SK-N-SH (cell line): ENCODE measurements around the gene PACSIN2. TPM values are rescaled to one million over a fixed set of nuclear protein-coding genes. Genes with fewer than 3 reads are reported as not detected.

Experiments used
- CTCF ChIA-PET: fragments of 300-600, 350-600 bp; formaldehyde crosslinking; extraction: SDS; loops from one replicate; lab custom pipeline; 2021; lab: Yijun Ruan, JAX
- POLR2A ChIA-PET: fragments of 350-600 bp; sonication (Branson Sonifier 250); formaldehyde crosslinking; extraction: SDS; loops from one replicate; lab custom pipeline; 2020; ENCODE audit warnings: antibody characterized with exemption, inconsistent platforms; lab: Yijun Ruan, JAX
- DNase-seq: peaks from one replicate; pipeline ENCODE4 v3.0.0; 2012
- H2AFZ ChIP-seq: fragments of 200-600 bp; sonication (generic); 2 replicates; pipeline ENCODE4 v1.8.1; 2016; ENCODE audit warnings: antibody characterized with exemption, mild to moderate bottlenecking, low read depth
- H3F3A ChIP-seq: fragments of 200-600 bp; sonication (generic); replicated peaks from 2 replicates; pipeline ENCODE3; 2016; ENCODE audit warnings: antibody characterized with exemption, mild to moderate bottlenecking; ENCODE audit not compliant: insufficient read depth
- H3K27ac ChIP-seq, 2 experiments: fragments of 200-500 bp in 1 of 2; fragments of 200-600 bp in 1 of 2; sonication (Bioruptor generic) in 1 of 2; sonication (generic), shearing (Covaris generic) in 1 of 2; 2 replicates each; pipeline versions ENCODE4 v1.5.1 to v1.6.1; 2014 to 2016; ENCODE audit warnings: low read depth in 2 of 2, inconsistent platforms in 1 of 2, low read length in 1 of 2, mild to moderate bottlenecking in 1 of 2, mixed read lengths in 1 of 2
- H3K27me3 ChIP-seq: fragments of 200-600 bp; sonication (generic), shearing (Covaris generic); 2 replicates; pipeline ENCODE4 v1.6.1; 2016; ENCODE audit warnings: mixed run types; ENCODE audit not compliant: insufficient read depth
- H3K36me3 ChIP-seq, 2 experiments: fragments of 200-500 bp in 1 of 2; fragments of 200-600 bp in 1 of 2; sonication (Bioruptor generic) in 1 of 2; sonication (generic) in 1 of 2; replicated peaks in 1 of 2; 2 replicates each; pipeline versions ENCODE3 to v1.5.1; 2014 to 2016; ENCODE audit warnings: low read length in 1 of 2, mild to moderate bottlenecking in 1 of 2; ENCODE audit not compliant: insufficient read depth in 2 of 2, control insufficient read depth in 1 of 2
- H3K4me1 ChIP-seq, 2 experiments: fragments of 200-500 bp in 1 of 2; fragments of 200-600 bp in 1 of 2; sonication (Bioruptor generic) in 1 of 2; sonication (generic), shearing (Covaris generic) in 1 of 2; 2 replicates each; pipeline versions ENCODE4 v1.5.1 to v1.6.1; 2014 to 2016; ENCODE audit warnings: low read depth in 1 of 2, low read length in 1 of 2, mixed run types in 1 of 2; ENCODE audit not compliant: insufficient read depth in 2 of 2, control insufficient read depth in 1 of 2
- H3K4me2 ChIP-seq: fragments of 200-600 bp; sonication (generic), shearing (Covaris generic); 2 replicates; pipeline ENCODE4 v1.6.1; 2017; ENCODE audit warnings: mixed run types
- H3K4me3 ChIP-seq, 2 experiments: fragments of 200-500 bp in 1 of 2; fragments of 200-600 bp in 1 of 2; sonication (Bioruptor generic) in 1 of 2; sonication (generic), shearing (Covaris generic) in 1 of 2; 2 replicates each; pipeline versions ENCODE4 v1.5.1 to v1.8.1; 2014 to 2016; ENCODE audit warnings: low read depth in 2 of 2, inconsistent platforms in 1 of 2, low read length in 1 of 2, mild to moderate bottlenecking in 1 of 2, mixed read lengths in 1 of 2, moderate library complexity in 1 of 2
- H3K79me2 ChIP-seq: fragments of 200-600 bp; sonication (generic); 2 replicates; pipeline ENCODE4 v1.8.1; 2017; ENCODE audit warnings: mild to moderate bottlenecking; ENCODE audit not compliant: insufficient read depth
- H3K9ac ChIP-seq: fragments of 200-600 bp; sonication (generic); 2 replicates; pipeline ENCODE4 v1.6.1; 2017; ENCODE audit warnings: mixed run types
- H3K9me2 ChIP-seq: fragments of 200-600 bp; sonication (generic); 2 replicates; pipeline ENCODE4 v1.6.1; 2017; ENCODE audit warnings: mixed run types
- H3K9me3 ChIP-seq: fragments of 200-600 bp; sonication (generic); 2 replicates; pipeline ENCODE4 v1.6.1; 2017; ENCODE audit warnings: mixed run types, mild to moderate bottlenecking, moderate library complexity
- H4K20me1 ChIP-seq: fragments of 200-600 bp; sonication (generic); 2 replicates; pipeline ENCODE4 v1.6.1; 2017; ENCODE audit warnings: mild to moderate bottlenecking, mixed run types; ENCODE audit not compliant: insufficient read depth
- CHD2 ChIP-seq: fragments of 150-350 bp; IDR thresholded peaks from 2 replicates; pipeline ENCODE4 v1.6.1; 2018; ENCODE audit warnings: low read length; ENCODE audit not compliant: partially characterized antibody
- ELF1 ChIP-seq: IDR thresholded peaks from 2 replicates; pipeline ENCODE4 v1.4.0; 2012
- EP300 ChIP-seq, 2 experiments: IDR thresholded peaks; 2 replicates each; pipeline versions ENCODE4 v1.4.0 to v1.6.1; 2012; ENCODE audit warnings: borderline replicate concordance in 1 of 2, low read depth in 1 of 2, low read length in 1 of 2
- EZH2phosphoT487 ChIP-seq: fragments of 200-600 bp; sonication (generic); IDR thresholded peaks from 2 replicates; pipeline ENCODE4 v1.6.1; 2017; ENCODE audit warnings: low read depth, mixed run types, mild to moderate bottlenecking, antibody characterized with exemption, moderate library complexity, borderline replicate concordance
- FOSL2 ChIP-seq: IDR thresholded peaks from 2 replicates; pipeline ENCODE4 v1.4.0; 2012; ENCODE audit warnings: low read depth, mild to moderate bottlenecking, moderate library complexity, borderline replicate concordance
- GABPA ChIP-seq: IDR thresholded peaks from 2 replicates; pipeline ENCODE4 v1.4.0; 2012; ENCODE audit warnings: low read depth, mild to moderate bottlenecking
- GATA2 ChIP-seq: sonication (generic); formaldehyde crosslinking; IDR thresholded peaks from 2 replicates; pipeline ENCODE4 v1.5.0; 2020; ENCODE audit warnings: mild to moderate bottlenecking, missing genetic modification reagents
- NFIC ChIP-seq: IDR thresholded peaks from 2 replicates; pipeline ENCODE4 v1.4.0; 2012; ENCODE audit warnings: borderline replicate concordance
- NRF1 ChIP-seq: IDR thresholded peaks from 2 replicates; pipeline ENCODE4 v1.6.1; 2012; ENCODE audit warnings: low read depth, mild to moderate bottlenecking, low read length
- RAD21 ChIP-seq: IDR thresholded peaks from 2 replicates; pipeline ENCODE4 v1.6.1; 2012; ENCODE audit warnings: mild to moderate bottlenecking, low read length
- RXRA ChIP-seq: IDR thresholded peaks from 2 replicates; pipeline ENCODE4 v1.4.0; 2012; ENCODE audit warnings: low read depth, mild to moderate bottlenecking, borderline replicate concordance
- SIN3A ChIP-seq: IDR thresholded peaks from 2 replicates; pipeline ENCODE4 v1.6.1; 2012; ENCODE audit warnings: low read depth, mild to moderate bottlenecking, low read length, moderate library complexity, borderline replicate concordance
- TCF12 ChIP-seq: IDR thresholded peaks from 2 replicates; pipeline ENCODE4 v1.4.0; 2012
- TEAD4 ChIP-seq: IDR thresholded peaks from 2 replicates; pipeline ENCODE4 v1.4.0; 2012; ENCODE audit warnings: mild to moderate bottlenecking, borderline replicate concordance; ENCODE audit not compliant: insufficient read depth
- USF1 ChIP-seq: IDR thresholded peaks from 2 replicates; pipeline ENCODE4 v1.4.0; 2012; ENCODE audit warnings: low read depth, borderline replicate concordance
- USF2 ChIP-seq: fragments of 150-350 bp; IDR thresholded peaks from 2 replicates; pipeline ENCODE4 v1.6.1; 2017; ENCODE audit warnings: antibody characterized with exemption, low read length, low read depth, borderline replicate concordance
- YY1 ChIP-seq: IDR thresholded peaks from 2 replicates; pipeline ENCODE4 v1.4.0; 2012; ENCODE audit warnings: low read depth, mild to moderate bottlenecking
- WGBS: methylation state at CpG from one replicate; pipeline ENCODE4 v1.1.6; 2017; ENCODE audit warnings: low lambda C conversion rate; 5-methylcytosine and 5-hydroxymethylcytosine counted together
- polyA plus RNA-seq, 3 experiments: library from polyadenylated mRNA; depleted of rRNA; stranded (reverse); fragments of >200 nt; gene quantifications; 2 replicates each; pipeline ENCODE4 v1.2.3, GENCODE V29; 2012
- TF ChIP-seq, protein P1 (sequence below): IDR thresholded peaks from 2 replicates; pipeline ENCODE4 v1.4.0; 2012; ENCODE audit warnings: low read depth, borderline replicate concordance
- TF ChIP-seq, protein P2 (sequence below): fragments of 150-350 bp; IDR thresholded peaks from 2 replicates; pipeline ENCODE4 v1.6.1; 2016; ENCODE audit warnings: mild to moderate bottlenecking, low read depth, low read length
- TF ChIP-seq, protein P3 (sequence below): IDR thresholded peaks from 2 replicates; pipeline ENCODE4 v1.4.0; 2012; ENCODE audit warnings: low read depth
- TF ChIP-seq, protein P4 (sequence below): IDR thresholded peaks from 2 replicates; pipeline ENCODE4; 2012

Gene PACSIN2
- polyA plus RNA-seq, 1 of the 3 experiments (the other 2 are of a cell fraction) = 60.5 TPM

- no peak overlapping the region for H3K9ac ChIP-seq
- H4K20me1 ChIP-seq = no peaks in the 10 kb centered on the region
- 95% methylated on average over 7 of the region's 9 CpGs for WGBS
- H3K36me3 ChIP-seq = peaks cover 0 to 2% of the 10 kb centered on the region in 2 experiments
- no peak for DNase-seq
- CTCF ChIA-PET = no interaction called here
- no peaks in the 10 kb centered on the region for H3K79me2 ChIP-seq
- H3K9me2 ChIP-seq = no peaks in the 10 kb centered on the region
- H3K27ac ChIP-seq = no peak overlapping the region
- no peak overlapping the region for H3K4me2 ChIP-seq
- no peak overlapping the region for H2AFZ ChIP-seq
- no peaks in the 10 kb centered on the region for H3K4me1 ChIP-seq
- no peaks in the 10 kb centered on the region for H3K27me3 ChIP-seq
- POLR2A ChIA-PET = no interaction called here
- no peak for TF ChIP-seq EP300 (IDR thresholded peaks at IDR 0.05; ENCODE audit: borderline replicate concordance in 1 of 2, low read depth in 1 of 2, low read length in 1 of 2)
- TF ChIP-seq, protein P1, sequence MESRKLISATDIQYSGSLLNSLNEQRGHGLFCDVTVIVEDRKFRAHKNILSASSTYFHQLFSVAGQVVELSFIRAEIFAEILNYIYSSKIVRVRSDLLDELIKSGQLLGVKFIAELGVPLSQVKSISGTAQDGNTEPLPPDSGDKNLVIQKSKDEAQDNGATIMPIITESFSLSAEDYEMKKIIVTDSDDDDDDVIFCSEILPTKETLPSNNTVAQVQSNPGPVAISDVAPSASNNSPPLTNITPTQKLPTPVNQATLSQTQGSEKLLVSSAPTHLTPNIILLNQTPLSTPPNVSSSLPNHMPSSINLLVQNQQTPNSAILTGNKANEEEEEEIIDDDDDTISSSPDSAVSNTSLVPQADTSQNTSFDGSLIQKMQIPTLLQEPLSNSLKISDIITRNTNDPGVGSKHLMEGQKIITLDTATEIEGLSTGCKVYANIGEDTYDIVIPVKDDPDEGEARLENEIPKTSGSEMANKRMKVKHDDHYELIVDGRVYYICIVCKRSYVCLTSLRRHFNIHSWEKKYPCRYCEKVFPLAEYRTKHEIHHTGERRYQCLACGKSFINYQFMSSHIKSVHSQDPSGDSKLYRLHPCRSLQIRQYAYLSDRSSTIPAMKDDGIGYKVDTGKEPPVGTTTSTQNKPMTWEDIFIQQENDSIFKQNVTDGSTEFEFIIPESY = no peak
- TF ChIP-seq GABPA = no peak
- TF ChIP-seq FOSL2 = no peak
- TF ChIP-seq RAD21 = no peak
- TF ChIP-seq USF2 = no peak
- TF ChIP-seq, protein P2, sequence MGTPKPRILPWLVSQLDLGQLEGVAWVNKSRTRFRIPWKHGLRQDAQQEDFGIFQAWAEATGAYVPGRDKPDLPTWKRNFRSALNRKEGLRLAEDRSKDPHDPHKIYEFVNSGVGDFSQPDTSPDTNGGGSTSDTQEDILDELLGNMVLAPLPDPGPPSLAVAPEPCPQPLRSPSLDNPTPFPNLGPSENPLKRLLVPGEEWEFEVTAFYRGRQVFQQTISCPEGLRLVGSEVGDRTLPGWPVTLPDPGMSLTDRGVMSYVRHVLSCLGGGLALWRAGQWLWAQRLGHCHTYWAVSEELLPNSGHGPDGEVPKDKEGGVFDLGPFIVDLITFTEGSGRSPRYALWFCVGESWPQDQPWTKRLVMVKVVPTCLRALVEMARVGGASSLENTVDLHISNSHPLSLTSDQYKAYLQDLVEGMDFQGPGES = no peak
- no peak for TF ChIP-seq TCF12
- TF ChIP-seq, protein P3, sequence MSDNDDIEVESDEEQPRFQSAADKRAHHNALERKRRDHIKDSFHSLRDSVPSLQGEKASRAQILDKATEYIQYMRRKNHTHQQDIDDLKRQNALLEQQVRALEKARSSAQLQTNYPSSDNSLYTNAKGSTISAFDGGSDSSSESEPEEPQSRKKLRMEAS = no peak
- TF ChIP-seq, all 33 proteins: peak for 0
- no peaks in the 10 kb centered on the region for H3F3A ChIP-seq
- no peaks in the 10 kb centered on the region for H3K9me3 ChIP-seq
- no peak overlapping the region for H3K4me3 ChIP-seq
Observed at GRCh38 chr22:42892156-42892555, 122.8 kb downstream of the PACSIN2 start.

- WGBS = 93% methylated on average over 3 of the region's 3 CpGs
- ChIA-PET POLR2A (no interaction called here), CTCF (no interaction called here)
- Histone ChIP-seq H3K27me3 (no peaks in the 10 kb centered on the region), H3K9me2 (no peaks in the 10 kb centered on the region), H3K36me3 (peaks cover 0 to 2% of the 10 kb centered on the region in 2 experiments), H3K4me3 (no peak overlapping the region), H3F3A (no peaks in the 10 kb centered on the region), H2AFZ (no peak overlapping the region), H3K9me3 (no peaks in the 10 kb centered on the region), H3K4me2 (no peak overlapping the region), H3K4me1 (no peaks in the 10 kb centered on the region), H4K20me1 (no peaks in the 10 kb centered on the region), H3K27ac (no peak overlapping the region), H3K9ac (no peak overlapping the region), H3K79me2 (no peaks in the 10 kb centered on the region)
- DNase-seq = no peak
- TF ChIP-seq, protein P4, sequence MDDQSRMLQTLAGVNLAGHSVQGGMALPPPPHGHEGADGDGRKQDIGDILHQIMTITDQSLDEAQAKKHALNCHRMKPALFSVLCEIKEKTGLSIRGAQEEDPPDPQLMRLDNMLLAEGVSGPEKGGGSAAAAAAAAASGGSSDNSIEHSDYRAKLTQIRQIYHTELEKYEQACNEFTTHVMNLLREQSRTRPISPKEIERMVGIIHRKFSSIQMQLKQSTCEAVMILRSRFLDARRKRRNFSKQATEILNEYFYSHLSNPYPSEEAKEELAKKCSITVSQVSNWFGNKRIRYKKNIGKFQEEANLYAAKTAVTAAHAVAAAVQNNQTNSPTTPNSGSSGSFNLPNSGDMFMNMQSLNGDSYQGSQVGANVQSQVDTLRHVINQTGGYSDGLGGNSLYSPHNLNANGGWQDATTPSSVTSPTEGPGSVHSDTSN = no peak
- TF ChIP-seq NFIC (no peak), NRF1 (no peak), EZH2phosphoT487 (no peak), ELF1 (no peak), GATA2 (CRISPR knock-in tag) (no peak), CHD2 (no peak), YY1 (no peak), USF1 (no peak), SIN3A (no peak), USF2 (no peak), RXRA (no peak), TEAD4 (no peak)
- TF ChIP-seq, protein P3 = no peak
Observed at GRCh38 chr22:42891696-42892095, 123.3 kb downstream of the PACSIN2 start.
